Hepatic stellate cell (primary cell): ENCODE results near the gene GAS2L1.

ENCODE experiments used
- DNase-seq: peaks from one replicate; pipeline ENCODE4 v3.0.0; 2011; ENCODE audit warnings: low spot score

Gene GAS2L1

GRCh38 chr22:29306175-29306834, at the start of gene GAS2L1:
Gene GAS2L1 (plus strand): TSS chr22:29306650. CDS start chr22:29308106, 1,456 bp downstream.
- DNase-seq = peak; percentile 97

GRCh38 chr22:29257751-29258181, 48.7 kb upstream of the GAS2L1 start:
- no peak for DNase-seq

- DNase-seq = no peak
These were observed 47.8 kb upstream of the GAS2L1 start for GRCh38 chr22:29258407-29259252.

DNA sequence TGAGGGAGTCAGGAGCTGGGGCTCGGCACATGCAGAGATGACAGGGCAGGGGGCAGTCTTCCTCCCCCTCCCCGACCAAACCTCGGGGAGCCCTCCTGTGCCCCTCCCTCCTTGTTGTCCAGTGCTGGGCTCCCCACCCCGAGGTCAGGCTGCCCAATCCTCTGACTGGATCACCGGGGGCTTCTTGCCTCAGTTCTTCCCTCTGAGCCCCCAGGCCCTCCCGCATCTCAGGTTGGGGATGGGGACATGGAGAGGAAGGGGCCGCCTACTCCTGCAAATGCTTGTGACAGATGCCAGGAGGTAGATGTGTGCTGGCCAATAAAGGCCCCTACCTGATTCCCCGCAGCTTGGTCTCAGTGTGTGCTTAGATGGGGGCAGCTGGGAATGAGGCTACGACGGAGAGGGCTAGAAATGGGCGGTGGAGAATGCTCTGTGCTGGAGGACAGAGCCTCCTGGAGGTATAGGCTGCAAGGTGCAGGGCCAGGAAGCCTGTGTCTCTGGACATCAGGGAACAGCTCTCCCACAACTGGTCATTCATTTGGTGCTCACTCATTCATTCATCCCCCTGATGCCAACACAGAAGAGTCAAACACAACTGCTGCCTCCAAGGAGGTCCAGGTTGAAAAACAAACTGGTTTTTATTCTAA, 47.1 kb upstream of the GAS2L1 start:
- no peak for DNase-seq

- DNase-seq = no peak
These were observed 46.4 kb upstream of the GAS2L1 start for GRCh38 chr22:29260031-29260560.

DNA sequence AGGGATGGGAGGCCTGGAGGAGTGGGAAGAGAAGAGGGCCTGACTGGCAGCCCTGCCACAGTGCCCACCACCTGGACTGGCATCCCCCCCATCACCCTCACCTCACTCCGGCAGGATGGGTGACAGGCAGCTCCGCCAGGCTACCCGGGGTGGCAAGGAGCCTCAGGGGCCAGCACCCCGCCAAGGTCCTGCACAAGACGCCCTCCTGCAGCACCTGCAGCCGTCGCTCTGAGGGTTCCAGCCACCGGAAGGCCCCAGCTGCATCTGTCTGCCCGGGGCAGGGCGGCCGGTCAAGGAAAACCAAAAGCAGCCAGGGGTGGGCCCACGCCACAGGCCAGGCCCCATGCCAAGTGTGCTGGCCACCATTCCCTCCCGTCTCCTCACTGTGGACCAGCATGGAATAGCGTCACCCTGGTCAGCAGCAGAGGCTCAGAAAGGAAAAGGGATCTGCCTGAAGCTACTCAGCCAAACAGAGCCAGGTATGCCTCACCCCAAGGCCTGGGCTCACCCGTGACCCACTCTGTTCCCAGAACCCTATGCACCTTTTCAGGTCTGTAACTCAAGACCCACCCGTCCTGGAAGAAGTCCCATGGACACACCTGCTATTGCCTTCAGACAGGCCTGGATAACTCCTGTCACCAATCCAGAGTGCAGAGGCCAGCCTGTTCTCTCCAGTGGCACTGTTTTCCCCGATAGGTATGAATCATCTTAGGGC, 45.7 kb upstream of the GAS2L1 start:
- no peak for DNase-seq

DNA sequence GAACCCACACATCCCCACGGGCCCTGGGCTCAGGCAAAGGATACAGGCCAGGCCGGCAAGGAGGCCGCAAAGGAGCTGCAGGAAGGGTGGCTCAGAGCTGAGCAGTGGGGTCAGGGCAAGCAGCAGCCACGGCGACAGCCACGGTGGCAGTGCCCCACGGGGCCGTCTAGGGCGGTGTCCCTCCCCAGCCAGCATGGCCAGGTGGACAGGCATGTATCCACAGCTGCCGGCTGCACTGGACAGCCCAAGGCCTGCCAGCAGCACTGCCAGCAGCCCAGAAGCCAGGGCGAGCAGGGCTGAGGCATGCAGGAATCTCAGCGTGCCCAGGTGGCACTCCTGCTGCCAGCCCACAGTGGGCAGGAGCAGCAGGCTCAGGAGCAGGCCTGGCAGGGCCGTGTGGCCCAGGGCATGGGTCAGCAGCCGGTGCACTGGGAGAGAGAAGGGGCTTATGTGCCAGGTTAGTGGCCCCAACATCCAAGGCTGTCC, 42.6 kb upstream of the GAS2L1 start:
- DNase-seq = no peak

DNA sequence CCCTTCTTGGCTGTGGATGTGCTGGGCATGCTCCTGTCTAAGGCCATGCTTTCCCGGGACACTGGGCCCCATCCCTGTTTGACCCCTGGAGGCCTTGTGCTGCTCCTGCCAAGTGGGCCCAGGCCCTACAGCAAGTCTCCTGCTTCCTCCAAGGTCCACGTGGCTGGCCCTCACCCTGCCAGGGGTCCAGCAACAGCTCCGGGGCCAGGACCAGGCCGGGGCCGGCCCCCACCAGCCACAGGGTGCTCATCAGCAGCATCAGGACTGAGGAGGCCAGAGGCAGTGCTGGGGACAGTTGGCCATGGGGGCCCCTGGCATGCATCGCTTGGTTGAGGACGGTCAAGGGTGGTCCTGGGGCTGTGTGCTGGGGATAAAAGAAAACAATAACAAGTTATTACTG, 41.1 kb upstream of the GAS2L1 start:
- DNase-seq = no peak

DNA sequence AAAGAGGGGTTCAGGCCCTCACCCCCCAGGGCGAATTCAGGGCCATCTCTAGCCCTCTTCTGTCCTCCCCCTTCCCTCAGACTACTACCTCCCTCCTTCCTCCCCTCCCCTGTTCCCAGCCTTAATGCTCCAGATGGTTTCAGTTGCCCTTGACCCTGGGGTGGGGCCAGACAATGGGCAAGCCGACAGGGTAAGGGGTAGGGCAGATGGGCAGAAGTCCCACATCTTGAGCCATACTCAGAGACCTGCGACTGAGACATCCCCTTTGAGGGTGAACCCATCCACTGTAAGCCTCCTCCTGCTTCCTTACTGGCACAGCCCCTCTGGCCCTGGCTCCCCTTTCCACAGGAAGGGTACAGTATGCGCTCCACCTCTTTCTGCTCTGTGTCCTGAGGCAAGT, 40.5 kb upstream of the GAS2L1 start:
- DNase-seq = no peak

- no peak for DNase-seq
These were observed 39.6 kb upstream of the GAS2L1 start for GRCh38 chr22:29266564-29267461.

DNA sequence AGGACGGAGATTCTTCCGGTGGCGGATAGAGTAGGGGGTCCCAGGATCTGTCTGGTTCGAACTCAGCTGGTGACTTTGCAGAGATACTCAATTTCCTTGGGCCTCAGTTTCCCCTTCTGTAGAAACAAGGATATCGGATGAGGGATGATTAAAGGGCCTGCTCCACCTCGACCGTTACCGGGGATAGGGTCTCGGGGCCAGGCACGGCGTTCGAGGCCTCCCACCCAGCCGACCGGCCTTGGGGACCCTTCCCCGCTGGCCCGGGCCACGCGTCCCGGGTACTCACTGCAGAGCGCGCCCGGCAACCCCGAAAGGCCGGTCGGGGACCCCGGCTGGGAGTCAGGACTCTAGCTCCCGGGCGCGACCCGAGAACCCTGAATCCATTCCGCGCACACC, 39.0 kb upstream of the GAS2L1 start:
- DNase-seq = no peak

DNA sequence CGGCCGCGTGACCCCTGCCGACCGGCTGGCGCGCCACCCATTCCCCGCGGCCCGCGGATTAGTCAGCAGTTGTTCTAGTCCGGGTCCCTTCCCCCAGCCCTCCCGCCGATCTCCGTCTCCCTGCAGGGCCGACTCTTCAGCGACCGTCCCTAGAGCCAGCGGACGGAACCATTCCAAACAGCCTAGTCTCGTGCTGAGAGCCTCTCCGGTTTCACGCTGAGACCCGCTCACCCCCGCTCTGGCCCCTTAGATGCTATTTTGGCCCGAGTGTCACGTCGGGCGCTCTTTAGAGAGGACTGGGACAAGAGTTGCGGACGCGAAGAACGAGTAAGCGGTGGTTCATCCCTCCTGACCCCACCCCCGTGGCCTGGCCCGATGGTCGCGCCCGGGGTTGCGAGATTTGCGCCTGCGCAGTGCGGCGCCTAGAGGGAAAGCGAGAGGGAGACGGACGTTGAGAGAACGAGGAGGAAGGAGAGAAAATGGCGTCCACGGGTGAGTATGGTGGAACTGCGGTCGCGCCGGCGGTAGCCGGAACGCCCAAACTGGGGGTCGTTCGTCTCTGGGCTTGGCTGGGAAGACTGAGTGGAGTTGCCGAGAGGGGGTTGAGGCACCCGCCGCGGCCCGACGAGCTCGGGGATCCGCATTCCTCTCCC, 38.5 kb upstream of the GAS2L1 start, which contains the start of the genes EWSR1 and RHBDD3:
EWSR1 (plus strand) TSS at position 411 of the 653 bp plus-strand sequence; CDS start at position 480, 69 bp downstream.
RHBDD3 (minus strand) TSS at position 124 of the 653 bp plus-strand sequence. CDS start 2,355 bp downstream, outside the sequence.
- DNase-seq = peak; percentile 96

- peak; percentile 66 for DNase-seq
These were observed 37.8 kb upstream of the GAS2L1 start for GRCh38 chr22:29268511-29269229.

DNA sequence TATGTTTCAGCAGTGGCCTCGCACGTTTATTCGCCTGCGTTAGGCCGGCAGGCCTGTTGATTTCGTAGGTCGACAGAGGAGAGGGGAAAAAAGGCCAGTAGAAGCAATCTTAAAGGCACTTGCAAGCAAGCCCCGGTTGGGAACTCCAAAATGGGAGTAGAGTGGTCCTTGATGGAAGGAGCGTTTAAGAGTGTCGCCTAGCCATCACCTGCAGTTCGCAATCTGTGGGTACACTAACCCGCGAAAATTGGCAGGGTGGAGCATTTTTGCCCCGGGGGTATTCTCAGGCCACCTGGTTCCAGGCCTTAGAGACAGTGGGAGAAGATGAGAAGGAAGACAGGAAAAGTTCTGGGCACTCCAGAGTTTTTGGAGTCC, 37.2 kb upstream of the GAS2L1 start:
- no peak for DNase-seq

DNA sequence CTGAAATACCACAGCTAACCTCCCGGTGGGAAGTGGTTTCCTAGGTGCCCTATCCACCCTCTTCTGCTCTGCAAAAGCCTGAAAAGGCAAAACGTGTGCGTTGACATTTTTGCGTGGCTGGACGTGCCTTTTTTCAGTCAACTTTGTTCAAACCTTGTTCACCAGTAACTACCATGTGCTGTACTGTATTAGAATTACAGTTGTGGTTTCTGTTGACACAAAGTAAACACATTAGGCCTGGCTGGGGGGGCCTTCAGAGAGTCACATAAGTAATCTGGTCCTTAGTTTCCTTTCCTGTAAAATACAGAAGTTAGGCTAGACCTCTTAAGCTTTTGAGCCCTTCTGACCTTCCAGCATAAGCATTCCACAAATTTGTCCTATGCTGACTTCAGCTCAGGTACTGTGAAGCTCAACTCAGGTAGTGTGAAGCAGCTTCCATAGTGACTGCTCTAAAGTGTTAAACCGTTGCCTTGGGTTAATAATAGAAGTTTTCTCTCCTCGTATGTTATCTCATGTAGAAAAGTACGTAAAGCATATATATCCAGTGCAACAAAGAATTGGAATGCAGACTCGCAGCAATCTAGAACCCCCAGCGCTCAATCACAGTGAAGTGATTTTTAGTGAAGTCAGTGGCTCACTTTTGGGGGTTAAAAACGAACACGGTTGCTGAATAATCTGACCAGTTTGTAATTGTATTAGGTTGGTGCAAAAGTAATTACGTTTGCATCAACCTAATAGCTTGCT, 36.5 kb upstream of the GAS2L1 start:
- DNase-seq = no peak

- no peak for DNase-seq
These were observed 35.8 kb upstream of the GAS2L1 start for GRCh38 chr22:29270475-29271271.

DNA sequence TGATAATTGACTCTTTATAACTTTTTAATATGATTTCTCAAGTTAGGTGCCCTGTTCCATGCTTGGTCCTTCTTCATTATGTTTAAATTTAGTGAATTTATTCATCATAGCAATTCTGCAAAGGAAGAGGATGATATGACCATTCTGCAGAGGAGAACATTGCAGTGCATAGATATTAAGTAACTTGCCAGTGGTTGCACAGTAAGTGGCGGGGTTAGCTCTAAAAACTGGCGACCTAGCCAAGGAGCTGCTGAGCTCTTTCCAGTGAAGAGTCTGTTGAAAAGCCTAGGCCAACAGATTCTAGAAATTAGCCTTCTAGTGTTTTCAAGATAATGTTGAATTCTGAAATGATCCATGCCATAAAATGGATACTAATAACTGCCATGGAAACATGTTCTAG, 33.8 kb upstream of the GAS2L1 start:
- no peak for DNase-seq

DNA sequence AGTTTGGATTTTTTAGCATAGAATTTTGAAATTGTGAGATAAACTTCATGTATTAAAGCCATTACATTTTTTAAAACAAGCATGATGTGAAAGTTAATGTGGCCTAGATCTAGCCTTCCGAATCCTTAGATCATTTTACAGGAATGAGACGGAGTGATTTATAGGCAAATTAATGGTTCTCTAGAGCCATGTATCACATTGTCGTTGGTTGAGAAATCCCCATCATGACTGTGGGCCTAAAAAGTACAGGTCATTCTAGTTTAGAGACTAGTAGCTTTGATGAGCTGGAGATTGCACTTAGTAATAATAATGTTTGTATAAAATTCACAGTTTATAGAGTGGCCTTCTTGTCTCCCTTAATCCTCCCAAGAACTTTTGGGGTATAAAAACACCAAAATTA, 31.3 kb upstream of the GAS2L1 start:
- DNase-seq = no peak
